GM23338 (cell line): ENCODE data around the gene PARD6A.

Experiments used
- CREB1 ChIP-seq: fragments of 250-450 bp; sonication (Bioruptor Pico); IDR thresholded peaks from 2 replicates; pipeline ENCODE4 v1.5.0; 2020; ENCODE audit warnings: low read depth, mild to moderate bottlenecking, moderate library complexity
- ETS1 ChIP-seq: IDR thresholded peaks from 2 replicates; pipeline ENCODE4 v1.6.1; 2016; ENCODE audit warnings: antibody characterized with exemption
- EZH2 ChIP-seq: fragments of 200-600 bp; sonication (generic); IDR thresholded peaks from one replicate; pipeline ENCODE4 v1.8.0; 2017; ENCODE audit warnings: antibody characterized with exemption, mild to moderate bottlenecking, low read depth; ENCODE audit not compliant: unreplicated experiment
- EZH2phosphoT487 ChIP-seq: fragments of 200-600 bp; sonication (generic); IDR thresholded peaks from one replicate; pipeline ENCODE4 v1.8.1; 2018; ENCODE audit warnings: antibody characterized with exemption; ENCODE audit not compliant: unreplicated experiment
- JUNB ChIP-seq: IDR thresholded peaks from one replicate; pipeline ENCODE4 v1.6.1; 2016; ENCODE audit warnings: antibody characterized with exemption; ENCODE audit not compliant: unreplicated experiment
- POLR2AphosphoS5 ChIP-seq: IDR thresholded peaks from 2 replicates; pipeline ENCODE4 v1.6.1; 2016; ENCODE audit warnings: antibody characterized with exemption, low read depth
- REST ChIP-seq: IDR thresholded peaks from one replicate; pipeline ENCODE4 v1.6.1; 2018; ENCODE audit warnings: antibody characterized with exemption; ENCODE audit not compliant: unreplicated experiment
- STAT1 ChIP-seq: IDR thresholded peaks from one replicate; pipeline ENCODE4 v1.6.1; 2016; ENCODE audit warnings: antibody characterized with exemption; ENCODE audit not compliant: unreplicated experiment
- ZNF114 ChIP-seq: fragments of 250-450 bp; sonication (Bioruptor Pico); IDR thresholded peaks from 2 replicates; pipeline ENCODE4 v1.5.0; 2020; ENCODE audit warnings: mild to moderate bottlenecking, moderate library complexity
- ZNF331 ChIP-seq: fragments of 250-450 bp; sonication (Bioruptor Pico); IDR thresholded peaks from 2 replicates; pipeline ENCODE4 v1.5.0; 2020; ENCODE audit warnings: low read depth, mild to moderate bottlenecking, moderate library complexity
- TF ChIP-seq, protein P1 (sequence below), 2 experiments: fragments of 200-600 bp in 1 of 2; sonication (generic) in 1 of 2; conservative IDR thresholded peaks; 2 replicates each; pipeline versions ENCODE4 v1.5.1 to v1.6.1; 2016 to 2017; ENCODE audit warnings: antibody characterized with exemption in 2 of 2, low read depth in 2 of 2, mild to moderate bottlenecking in 2 of 2, moderate library complexity in 1 of 2

DNA sequence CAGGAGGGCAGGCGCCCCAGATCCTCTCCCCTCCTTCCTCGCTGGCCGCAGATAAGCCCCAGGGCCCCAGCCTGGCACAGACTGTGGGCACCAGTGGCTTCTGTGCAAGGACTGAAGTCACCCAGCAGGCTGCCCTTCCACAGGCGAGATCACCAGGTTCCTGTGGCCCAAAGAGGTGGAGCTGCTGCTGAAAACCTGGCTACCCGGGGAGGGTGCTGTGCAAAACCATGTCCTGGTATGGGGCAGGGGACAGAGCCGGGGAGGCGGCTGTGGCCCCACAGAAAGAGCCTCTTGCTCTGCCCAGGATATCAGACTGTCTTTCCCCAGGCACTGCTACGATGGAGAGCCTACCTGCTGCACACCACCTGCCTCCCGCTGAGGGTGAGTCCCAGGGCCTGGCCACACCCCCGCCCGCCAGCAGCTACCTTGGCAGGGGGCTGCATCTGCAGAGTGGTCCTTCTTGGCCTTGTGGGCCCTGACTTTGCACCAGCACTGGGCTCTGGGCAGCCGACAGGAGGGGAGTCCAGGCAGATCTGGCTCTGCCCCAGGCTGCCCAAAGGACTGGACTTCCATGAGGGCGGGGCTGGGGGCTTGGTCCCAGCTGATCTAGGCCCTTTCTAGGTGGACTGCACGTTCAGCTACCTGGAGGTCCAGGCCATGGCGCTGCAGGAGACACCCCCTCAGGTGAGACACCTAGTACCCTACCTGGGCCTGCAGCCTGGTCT is 15.2 kb upstream of the PARD6A start:
- TF ChIP-seq, protein P1, sequence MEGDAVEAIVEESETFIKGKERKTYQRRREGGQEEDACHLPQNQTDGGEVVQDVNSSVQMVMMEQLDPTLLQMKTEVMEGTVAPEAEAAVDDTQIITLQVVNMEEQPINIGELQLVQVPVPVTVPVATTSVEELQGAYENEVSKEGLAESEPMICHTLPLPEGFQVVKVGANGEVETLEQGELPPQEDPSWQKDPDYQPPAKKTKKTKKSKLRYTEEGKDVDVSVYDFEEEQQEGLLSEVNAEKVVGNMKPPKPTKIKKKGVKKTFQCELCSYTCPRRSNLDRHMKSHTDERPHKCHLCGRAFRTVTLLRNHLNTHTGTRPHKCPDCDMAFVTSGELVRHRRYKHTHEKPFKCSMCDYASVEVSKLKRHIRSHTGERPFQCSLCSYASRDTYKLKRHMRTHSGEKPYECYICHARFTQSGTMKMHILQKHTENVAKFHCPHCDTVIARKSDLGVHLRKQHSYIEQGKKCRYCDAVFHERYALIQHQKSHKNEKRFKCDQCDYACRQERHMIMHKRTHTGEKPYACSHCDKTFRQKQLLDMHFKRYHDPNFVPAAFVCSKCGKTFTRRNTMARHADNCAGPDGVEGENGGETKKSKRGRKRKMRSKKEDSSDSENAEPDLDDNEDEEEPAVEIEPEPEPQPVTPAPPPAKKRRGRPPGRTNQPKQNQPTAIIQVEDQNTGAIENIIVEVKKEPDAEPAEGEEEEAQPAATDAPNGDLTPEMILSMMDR (conservative IDR thresholded peaks at IDR 0.05; ENCODE audit: low read depth in 2 of 2), result no peak
- TF ChIP-seq EZH2, result no peak
- no peak for TF ChIP-seq POLR2AphosphoS5
- no peak for TF ChIP-seq EZH2phosphoT487
- TF ChIP-seq ETS1, result no peak
- TF ChIP-seq JUNB, result no peak
- TF ChIP-seq REST, result no peak
- TF ChIP-seq ZNF331 (CRISPR knock-in tag), result no peak
- no peak for TF ChIP-seq STAT1
- TF ChIP-seq CREB1, result no peak
- TF ChIP-seq ZNF114 (CRISPR knock-in tag), result no peak
